ENCODE data around the gene COPB1. TPM values are rescaled to one million over a fixed set of nuclear protein-coding genes. Genes with fewer than 3 reads are reported as not detected.

COPB1 gene
- total and polyA plus RNA-seq, 4 donors: 47.6 to 156 (median 88.3) TPM

DNA sequence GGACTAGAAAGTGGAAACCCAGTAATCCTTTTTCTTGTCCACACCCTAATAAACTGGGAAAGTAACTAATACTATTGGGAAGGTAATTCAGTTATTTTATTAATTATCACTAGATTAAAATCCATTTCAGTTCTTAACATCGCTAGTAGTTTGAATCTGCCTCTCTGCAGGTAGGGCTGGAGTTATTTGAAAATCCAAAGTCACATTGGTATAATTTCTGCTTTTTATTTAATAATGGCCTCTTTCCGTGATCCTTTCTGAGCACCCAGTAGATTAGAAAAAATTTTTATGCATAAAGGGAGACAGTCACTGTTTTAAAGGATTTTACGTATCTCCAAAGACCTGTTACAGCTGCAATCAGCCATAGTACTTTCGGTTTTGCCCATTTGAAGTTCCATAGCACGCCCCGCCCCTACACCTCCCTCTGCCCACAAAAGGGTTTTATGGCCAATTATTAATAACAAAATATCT is 605 bp upstream of the COPB1 start:
- Histone ChIP-seq H3K9ac (ENCODE audit: insufficient read depth in 1 of 2, low read length in 2 of 2) (peak overlapping the region; percentile 83 to 91), H3K4me3 (no peak overlapping the region), H3K4me1 (ENCODE audit: control insufficient read depth in 5 of 5, insufficient read depth in 5 of 5, low read length in 5 of 5) (peaks cover 0 to 8% (median 5%) of the 10 kb centered on the region in 5 donors), H3K36me3 (ENCODE audit: control insufficient read depth in 4 of 4, insufficient read depth in 4 of 4, low read length in 4 of 4) (peaks cover 3 to 37% (median 11%) of the 10 kb centered on the region in 4 donors), H3K27me3 (ENCODE audit: control insufficient read depth in 3 of 3, insufficient read depth in 3 of 3, low read length in 2 of 3) (no peaks in the 10 kb centered on the region), H3K9me3 (ENCODE audit: control insufficient read depth in 4 of 4, insufficient read depth in 3 of 4, low read length in 3 of 4) (no peaks in the 10 kb centered on the region), H3K27ac (ENCODE audit: low read depth in 1 of 2, low read length in 1 of 2) (peak overlapping the region in 1 of 2 donors; percentile 89)
- ATAC-seq (ENCODE audit: insufficient read depth, low FRiP score) (peak; percentile 73), DNase-seq (peak; percentile 42 to 82 (median 76))
- TF ChIP-seq, protein P1, sequence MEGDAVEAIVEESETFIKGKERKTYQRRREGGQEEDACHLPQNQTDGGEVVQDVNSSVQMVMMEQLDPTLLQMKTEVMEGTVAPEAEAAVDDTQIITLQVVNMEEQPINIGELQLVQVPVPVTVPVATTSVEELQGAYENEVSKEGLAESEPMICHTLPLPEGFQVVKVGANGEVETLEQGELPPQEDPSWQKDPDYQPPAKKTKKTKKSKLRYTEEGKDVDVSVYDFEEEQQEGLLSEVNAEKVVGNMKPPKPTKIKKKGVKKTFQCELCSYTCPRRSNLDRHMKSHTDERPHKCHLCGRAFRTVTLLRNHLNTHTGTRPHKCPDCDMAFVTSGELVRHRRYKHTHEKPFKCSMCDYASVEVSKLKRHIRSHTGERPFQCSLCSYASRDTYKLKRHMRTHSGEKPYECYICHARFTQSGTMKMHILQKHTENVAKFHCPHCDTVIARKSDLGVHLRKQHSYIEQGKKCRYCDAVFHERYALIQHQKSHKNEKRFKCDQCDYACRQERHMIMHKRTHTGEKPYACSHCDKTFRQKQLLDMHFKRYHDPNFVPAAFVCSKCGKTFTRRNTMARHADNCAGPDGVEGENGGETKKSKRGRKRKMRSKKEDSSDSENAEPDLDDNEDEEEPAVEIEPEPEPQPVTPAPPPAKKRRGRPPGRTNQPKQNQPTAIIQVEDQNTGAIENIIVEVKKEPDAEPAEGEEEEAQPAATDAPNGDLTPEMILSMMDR (IDR thresholded peaks at IDR 0.05; ENCODE audit: control extremely low read depth, extremely low read depth): no peak
- 2 to 4% methylated on average over 6 of the region's 6 CpGs for WGBS, 2 donors

DNA sequence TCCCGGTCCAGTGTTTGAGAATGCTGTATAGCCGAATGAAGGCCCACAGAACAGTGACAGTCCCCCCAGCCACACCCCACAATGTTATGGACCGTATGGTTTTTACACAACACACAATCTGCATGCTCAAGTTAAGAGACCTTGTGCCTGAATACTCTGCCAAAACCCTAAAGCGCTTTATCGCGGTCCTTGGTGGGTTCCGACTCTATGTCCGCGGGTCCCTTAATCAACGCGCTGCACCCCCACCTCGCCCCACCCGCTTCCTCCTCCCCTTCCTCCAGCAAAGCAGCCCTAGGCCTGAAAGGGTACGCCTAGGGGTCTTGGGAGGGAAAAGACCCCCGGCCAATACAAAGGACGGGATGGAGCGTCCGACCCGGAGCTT is 442 bp downstream of the COPB1 start:
- TF ChIP-seq, protein P1 (IDR thresholded peaks at IDR 0.05; ENCODE audit: control extremely low read depth, extremely low read depth): no peak
- WGBS, 2 donors: 0 to 1% methylated on average over 19 of the region's 19 CpGs
- H3K27ac ChIP-seq (ENCODE audit: low read depth in 1 of 2, low read length in 1 of 2): peak overlapping the region; percentile 89 to 99
- H3K36me3 ChIP-seq (ENCODE audit: control insufficient read depth in 4 of 4, insufficient read depth in 4 of 4, low read length in 4 of 4): peaks cover 2 to 33% (median 7%) of the 10 kb centered on the region in 4 donors
- H3K9ac ChIP-seq (ENCODE audit: insufficient read depth in 1 of 2, low read length in 2 of 2): peak overlapping the region; percentile 83 to 93
- H3K4me3 ChIP-seq: peak overlapping the region; percentile 97
- no peaks in the 10 kb centered on the region for H3K27me3 ChIP-seq (ENCODE audit: control insufficient read depth in 3 of 3, insufficient read depth in 3 of 3, low read length in 2 of 3)
- H3K4me1 ChIP-seq (ENCODE audit: control insufficient read depth in 5 of 5, insufficient read depth in 5 of 5, low read length in 5 of 5): peaks cover 0 to 8% (median 5%) of the 10 kb centered on the region in 5 donors
- H3K9me3 ChIP-seq (ENCODE audit: control insufficient read depth in 4 of 4, insufficient read depth in 3 of 4, low read length in 3 of 4): no peaks in the 10 kb centered on the region
- peak; percentile 22 for ATAC-seq (ENCODE audit: insufficient read depth, low FRiP score)
- DNase-seq: peak in 2 of 3 donors; percentile 56 to 66

DNA sequence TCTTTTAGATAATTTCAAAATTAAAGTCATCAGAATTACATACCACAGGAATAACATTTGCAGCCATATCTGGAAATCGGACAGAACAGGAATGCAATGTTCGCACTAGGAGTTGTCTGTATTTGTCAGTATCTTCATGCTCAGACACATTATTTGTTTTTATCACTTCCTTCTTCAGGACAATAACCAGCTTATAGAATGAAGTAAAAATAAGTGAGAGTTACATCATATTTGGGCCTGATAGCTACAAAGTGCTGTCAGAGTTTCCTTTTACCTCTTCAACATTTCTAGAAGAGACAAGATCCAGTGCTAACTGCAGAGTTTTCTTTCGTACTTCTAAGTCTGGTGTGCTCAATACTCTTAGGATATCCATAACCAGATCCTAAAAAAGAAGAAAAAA is 18.9 kb downstream of the COPB1 start:
- TF ChIP-seq, protein P1 (IDR thresholded peaks at IDR 0.05; ENCODE audit: control extremely low read depth, extremely low read depth): no peak
- Histone ChIP-seq H3K27ac (ENCODE audit: low read depth in 1 of 2, low read length in 1 of 2) (no peak overlapping the region), H3K36me3 (ENCODE audit: control insufficient read depth in 4 of 4, insufficient read depth in 4 of 4, low read length in 4 of 4) (peaks cover 18 to 66% (median 37%) of the 10 kb centered on the region in 4 donors), H3K4me3 (no peak overlapping the region), H3K9ac (ENCODE audit: insufficient read depth in 1 of 2, low read length in 2 of 2) (no peak overlapping the region), H3K9me3 (ENCODE audit: control insufficient read depth in 4 of 4, insufficient read depth in 3 of 4, low read length in 3 of 4) (no peaks in the 10 kb centered on the region), H3K27me3 (ENCODE audit: control insufficient read depth in 3 of 3, insufficient read depth in 3 of 3, low read length in 2 of 3) (no peaks in the 10 kb centered on the region), H3K4me1 (ENCODE audit: control insufficient read depth in 5 of 5, insufficient read depth in 5 of 5, low read length in 5 of 5) (no peaks in the 10 kb centered on the region)
- DNase-seq: no peak
- WGBS, 2 donors: 87 to 90% methylated on average over 3 of the region's 3 CpGs
- ATAC-seq (ENCODE audit: insufficient read depth, low FRiP score): no peak

DNA sequence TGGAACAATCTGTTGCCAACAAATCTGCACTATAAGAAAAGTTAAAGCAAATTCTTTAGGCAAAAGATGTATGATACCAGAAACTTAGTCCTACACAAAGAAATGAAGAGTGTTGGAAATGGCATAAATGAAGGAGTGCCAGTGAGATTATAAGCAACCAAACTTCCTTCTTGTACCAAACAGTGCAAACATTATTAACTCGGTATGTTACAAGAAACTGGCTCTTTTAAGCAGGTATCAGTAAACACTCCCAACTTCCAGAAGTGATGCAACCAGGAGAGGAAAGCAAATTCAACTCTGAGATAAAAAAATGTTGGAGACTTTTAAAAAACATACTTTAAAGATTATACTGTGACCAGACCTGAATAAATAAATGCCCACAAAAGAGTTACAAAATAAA is 28.5 kb downstream of the COPB1 start:
- DNase-seq: peak in 1 of 3 donors; percentile 21
- H3K36me3 ChIP-seq (ENCODE audit: control insufficient read depth in 4 of 4, insufficient read depth in 4 of 4, low read length in 4 of 4): peaks cover 13 to 80% (median 53%) of the 10 kb centered on the region in 4 donors
- no peak overlapping the region for H3K27ac ChIP-seq (ENCODE audit: low read depth in 1 of 2, low read length in 1 of 2)
- TF ChIP-seq, protein P1 (IDR thresholded peaks at IDR 0.05; ENCODE audit: control extremely low read depth, extremely low read depth): no peak
- ATAC-seq (ENCODE audit: insufficient read depth, low FRiP score): peak; percentile 49
- H3K4me1 ChIP-seq (ENCODE audit: control insufficient read depth in 5 of 5, insufficient read depth in 5 of 5, low read length in 5 of 5): peaks cover 0 to 2% (median 0%) of the 10 kb centered on the region in 5 donors
- H3K4me3 ChIP-seq: no peak overlapping the region
- H3K27me3 ChIP-seq (ENCODE audit: control insufficient read depth in 3 of 3, insufficient read depth in 3 of 3, low read length in 2 of 3): no peaks in the 10 kb centered on the region
- no peaks in the 10 kb centered on the region for H3K9me3 ChIP-seq (ENCODE audit: control insufficient read depth in 4 of 4, insufficient read depth in 3 of 4, low read length in 3 of 4)
- H3K9ac ChIP-seq (ENCODE audit: insufficient read depth in 1 of 2, low read length in 2 of 2): no peak overlapping the region
- WGBS, 2 donors: 52 to 62% methylated on average over 1 of the region's 1 CpG
